ENCODE measurements around the gene HOXA4.
A peak's percentile ranks its signal among the peaks of the same experiment; 100 is the strongest.

HOXA4 gene

GRCh38 chr7:27137640-27138315 lies 7.2 kb upstream of the HOXA4 start:
- POLR2A ChIA-PET (ENCODE audit: low non-redundant PET) = no interaction called here
- CTCF ChIA-PET = interaction anchor here (0.7 to 1.0 kb wide), 3 partner anchors 19 to 1099 kb away, joined by 3 to 4 read pairs (median 3); no protein-coding TSS in a partner anchor
- no peak overlapping the region for H3K27ac ChIP-seq
- no peak for DNase-seq (ENCODE audit: low spot score)
- TF ChIP-seq CTCF (conservative IDR thresholded peaks at IDR 0.05; ENCODE audit: low read depth) = no peak

GRCh38 chr7:27134392-27134791 lies 3.8 kb upstream of the HOXA4 start:
- POLR2A ChIA-PET (ENCODE audit: low non-redundant PET) = no interaction called here

GRCh38 chr7:27133409-27134231 lies 3.1 kb upstream of the HOXA4 start:
- POLR2A ChIA-PET (ENCODE audit: low non-redundant PET) = interaction anchor here (0.7 kb wide), 1 partner anchor 28 kb away, joined by 3 read pairs; no protein-coding TSS in a partner anchor
- no peak for TF ChIP-seq CTCF (conservative IDR thresholded peaks at IDR 0.05; ENCODE audit: low read depth)
- no peak for DNase-seq (ENCODE audit: low spot score)
- no peak overlapping the region for H3K27ac ChIP-seq
- CTCF ChIA-PET = no interaction called here

More at GRCh38 chr7:27134392-27134791, 3.8 kb upstream of the HOXA4 start:
- no peak for TF ChIP-seq CTCF (conservative IDR thresholded peaks at IDR 0.05; ENCODE audit: low read depth)
- DNase-seq (ENCODE audit: low spot score) = peak; percentile 42
- no peak overlapping the region for H3K27ac ChIP-seq
- CTCF ChIA-PET = no interaction called here

- TF ChIP-seq CTCF (conservative IDR thresholded peaks at IDR 0.05; ENCODE audit: low read depth) = no peak
- POLR2A ChIA-PET (ENCODE audit: low non-redundant PET) = interaction anchor here (0.7 kb wide), 1 partner anchor 28 kb away, joined by 3 read pairs; no protein-coding TSS in a partner anchor
- H3K27ac ChIP-seq = no peak overlapping the region
- CTCF ChIA-PET = no interaction called here
- no peak for DNase-seq (ENCODE audit: low spot score)
These were observed 2.4 kb upstream of the HOXA4 start for GRCh38 chr7:27132978-27133377.

- no peak for DNase-seq (ENCODE audit: low spot score)
- TF ChIP-seq CTCF (conservative IDR thresholded peaks at IDR 0.05; ENCODE audit: low read depth) = no peak
- ChIA-PET CTCF (interaction anchor here (0.7 to 1.8 kb wide), 4 partner anchors 10 to 33 kb away, joined by 3 to 8 read pairs (median 4); partner anchors contain the start of gene HOXA5), POLR2A (ENCODE audit: low non-redundant PET) (no interaction called here)
- H3K27ac ChIP-seq = no peak overlapping the region
These were observed 1.7 kb upstream of the HOXA4 start for GRCh38 chr7:27132214-27132613.

- no peak for DNase-seq (ENCODE audit: low spot score)
- no peak for TF ChIP-seq CTCF (conservative IDR thresholded peaks at IDR 0.05; ENCODE audit: low read depth)
- ChIA-PET POLR2A (ENCODE audit: low non-redundant PET) (interaction anchor here (0.5 to 0.8 kb wide), 3 partner anchors 29 to 84 kb away, joined by 3 to 5 read pairs (median 3); no protein-coding TSS in a partner anchor), CTCF (interaction anchor here (0.5 to 1.8 kb wide), 10 partner anchors 8 to 767 kb away, joined by 3 to 8 read pairs (median 4); partner anchors contain the start of gene HOXA5)
- H3K27ac ChIP-seq = peak overlapping the region; percentile 90
These were observed 848 bp upstream of the HOXA4 start for GRCh38 chr7:27131390-27131819.
